Stimulated activated naive B cell treated with anti-CD40 and anti-IgM and Interleukin-4, amounts not matched to agents 10 μg/mL and 1 μg/mL and 100 μg/mL, for 72 hours (primary cell): ENCODE measurements around the gene MYO5C.
"Not testable (repeated sequence)": the region's sequence is repeated elsewhere in the genome, so short reads cannot be mapped to it uniquely, and the experiment has no call there.

Experiments used
- ATAC-seq, 2 donors: fragments of 150-1000 bp; cut with Tn5 transposase; replicated peaks; 2 replicates each; pipeline ENCODE4 v1.10.0; 2021; ENCODE audit warnings: moderate library complexity in 1 of 2
- DNase-seq: peaks from one replicate; pipeline ENCODE4 v3.0.0; 2021
- H3K27ac Mint-ChIP-seq: one replicate; pipeline ENCODE4 v1.8.0; 2022; ENCODE audit warnings: mild to moderate bottlenecking, mixed read lengths
- H3K27me3 Mint-ChIP-seq, 2 donors: one replicate each; pipeline ENCODE4 v1.8.0; 2022; ENCODE audit warnings: mixed read lengths in 2 of 2
- H3K36me3 Mint-ChIP-seq, 2 donors: one replicate each; pipeline ENCODE4 v1.8.0; 2022; ENCODE audit warnings: mixed read lengths in 2 of 2, mild to moderate bottlenecking in 1 of 2
- H3K4me1 Mint-ChIP-seq, 2 donors: one replicate each; pipeline ENCODE4 v1.8.0; 2022; ENCODE audit warnings: mixed read lengths in 2 of 2, mild to moderate bottlenecking in 1 of 2
- H3K4me3 Mint-ChIP-seq, 2 donors: one replicate each; pipeline ENCODE4 v1.8.0; 2022; ENCODE audit warnings: mild to moderate bottlenecking in 2 of 2, mixed read lengths in 2 of 2, moderate library complexity in 1 of 2
- H3K9me3 Mint-ChIP-seq, 2 donors: one replicate each; pipeline ENCODE4 v1.8.0; 2022; ENCODE audit warnings: mixed read lengths in 2 of 2, mild to moderate bottlenecking in 1 of 2

MYO5C gene

GRCh38 chr15:52254391-52254790 is 41.2 kb downstream of the MYO5C start:
- no peaks in the 10 kb centered on the region for H3K9me3 Mint-ChIP-seq
- H3K36me3 Mint-ChIP-seq = no peaks in the 10 kb centered on the region
- peak overlapping the region; percentile 10 for H3K27ac Mint-ChIP-seq
- H3K4me3 Mint-ChIP-seq = no peak overlapping the region
- H3K4me1 Mint-ChIP-seq = peaks cover 23 to 38% of the 10 kb centered on the region in 2 donors
- DNase-seq (no peak), ATAC-seq (peak; percentile 59 to 74)
- no peaks in the 10 kb centered on the region for H3K27me3 Mint-ChIP-seq

DNA sequence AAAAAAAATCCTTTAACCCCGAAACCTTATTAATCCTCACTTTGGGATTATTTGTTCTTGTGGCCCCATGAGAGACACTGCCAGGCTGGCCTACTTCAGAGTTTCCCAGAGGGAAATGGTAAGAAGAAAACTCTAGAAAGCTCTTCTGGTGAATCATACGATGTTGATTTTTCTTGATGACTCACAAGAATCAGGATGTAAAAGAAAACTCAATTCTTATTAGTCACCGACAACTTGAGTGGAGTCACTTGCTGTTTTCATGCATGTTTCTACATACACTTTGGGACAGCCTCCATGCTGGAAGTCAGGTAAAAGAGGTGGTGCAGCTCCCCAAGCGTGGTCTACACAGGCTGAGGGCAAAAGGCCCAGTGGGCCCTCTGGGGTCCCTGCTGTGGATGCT is 42.8 kb downstream of the MYO5C start:
- H3K27ac Mint-ChIP-seq = no peak overlapping the region
- no peak for DNase-seq

GRCh38 chr15:52251144-52251860 is 44.3 kb downstream of the MYO5C start:
- Mint-ChIP-seq H3K27ac (no peak overlapping the region), H3K4me1 (peaks cover 21 to 27% of the 10 kb centered on the region in 2 donors), H3K4me3 (no peak overlapping the region), H3K27me3 (no peaks in the 10 kb centered on the region), H3K36me3 (no peaks in the 10 kb centered on the region), H3K9me3 (no peaks in the 10 kb centered on the region)
- DNase-seq (no peak), ATAC-seq (no peak)

More for the DNA sequence above, 42.8 kb downstream of the MYO5C start:
- no peak overlapping the region for H3K4me3 Mint-ChIP-seq
- no peaks in the 10 kb centered on the region for H3K27me3 Mint-ChIP-seq
- H3K36me3 Mint-ChIP-seq = no peaks in the 10 kb centered on the region
- peaks cover 23 to 38% of the 10 kb centered on the region in 2 donors for H3K4me1 Mint-ChIP-seq
- no peaks in the 10 kb centered on the region for H3K9me3 Mint-ChIP-seq
- peak in 1 of 2 donors; percentile 15 for ATAC-seq

DNA sequence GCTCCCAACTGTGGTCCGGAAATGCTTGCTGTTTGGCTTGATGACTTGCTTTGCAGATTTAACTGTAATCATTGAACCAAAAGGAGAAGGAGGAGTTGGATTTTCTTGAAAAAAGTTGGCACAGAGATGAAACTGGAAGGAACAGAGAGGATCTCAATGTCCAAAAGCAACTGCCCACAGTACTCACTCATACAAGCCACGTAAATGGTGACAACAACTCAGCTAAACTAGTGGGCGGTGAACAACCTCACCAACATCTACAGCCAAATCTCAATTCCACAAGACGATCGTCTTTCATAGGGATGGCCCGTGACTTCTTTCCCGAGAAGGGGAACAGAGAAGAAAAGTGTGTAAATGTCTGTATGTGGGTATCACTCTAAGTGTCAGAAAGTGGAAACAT is 48.1 kb downstream of the MYO5C start:
- Mint-ChIP-seq H3K27ac (no peak overlapping the region), H3K4me3 (no peak overlapping the region), H3K36me3 (no peaks in the 10 kb centered on the region), H3K27me3 (no peaks in the 10 kb centered on the region), H3K4me1 (peaks cover 9 to 16% of the 10 kb centered on the region in 2 donors), H3K9me3 (no peaks in the 10 kb centered on the region)
- DNase-seq (no peak), ATAC-seq (no peak)

DNA sequence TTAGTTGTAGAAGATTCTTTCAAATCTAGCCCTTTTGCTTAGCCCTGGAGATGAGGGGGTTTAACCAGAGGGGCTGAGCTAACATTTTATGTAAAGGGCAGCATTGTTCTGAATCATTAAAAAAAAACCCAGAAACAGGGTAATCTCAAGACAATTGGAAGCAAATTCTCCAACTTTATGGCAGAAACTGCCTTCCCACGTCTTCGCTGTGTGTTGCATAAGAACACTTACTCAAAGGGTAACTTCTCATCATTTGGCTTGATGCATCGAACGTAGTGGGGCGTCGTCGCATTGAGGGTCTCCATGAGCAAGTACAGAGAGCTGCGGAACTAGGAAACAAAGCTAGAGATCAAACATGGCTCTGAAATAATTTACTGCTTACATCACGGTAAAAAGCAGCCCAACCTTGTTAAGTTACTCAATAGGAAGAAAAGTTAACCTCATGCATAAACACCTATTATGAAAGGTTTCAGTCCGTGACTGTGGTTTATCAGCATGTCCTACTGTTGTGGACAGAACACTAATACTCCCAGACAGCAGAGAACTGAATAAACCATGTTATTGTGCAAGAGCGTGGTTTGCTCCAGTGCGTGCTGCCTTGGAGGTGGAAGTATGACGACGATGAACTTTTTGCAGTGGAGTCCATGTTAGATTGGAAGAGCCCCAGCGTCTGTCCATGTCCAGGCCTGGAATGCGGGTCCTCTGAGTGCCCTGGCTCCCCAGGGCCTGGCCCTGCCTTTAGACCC is 48.7 kb downstream of the MYO5C start:
- H3K4me3 Mint-ChIP-seq = no peak overlapping the region
- H3K9me3 Mint-ChIP-seq = no peaks in the 10 kb centered on the region
- H3K4me1 Mint-ChIP-seq = peaks cover 9 to 22% of the 10 kb centered on the region in 2 donors
- H3K36me3 Mint-ChIP-seq = no peaks in the 10 kb centered on the region
- no peaks in the 10 kb centered on the region for H3K27me3 Mint-ChIP-seq
- ATAC-seq = no peak
- no peak overlapping the region for H3K27ac Mint-ChIP-seq
- no peak for DNase-seq

GRCh38 chr15:52243697-52244555 is 51.7 kb downstream of the MYO5C start:
- DNase-seq = no peak
- H3K4me3 Mint-ChIP-seq = no peak overlapping the region
- H3K9me3 Mint-ChIP-seq = no peaks in the 10 kb centered on the region
- H3K4me1 Mint-ChIP-seq = peaks cover 12 to 29% of the 10 kb centered on the region in 2 donors
- no peaks in the 10 kb centered on the region for H3K36me3 Mint-ChIP-seq
- H3K27me3 Mint-ChIP-seq = no peaks in the 10 kb centered on the region
- ATAC-seq = no peak
- no peak overlapping the region for H3K27ac Mint-ChIP-seq

DNA sequence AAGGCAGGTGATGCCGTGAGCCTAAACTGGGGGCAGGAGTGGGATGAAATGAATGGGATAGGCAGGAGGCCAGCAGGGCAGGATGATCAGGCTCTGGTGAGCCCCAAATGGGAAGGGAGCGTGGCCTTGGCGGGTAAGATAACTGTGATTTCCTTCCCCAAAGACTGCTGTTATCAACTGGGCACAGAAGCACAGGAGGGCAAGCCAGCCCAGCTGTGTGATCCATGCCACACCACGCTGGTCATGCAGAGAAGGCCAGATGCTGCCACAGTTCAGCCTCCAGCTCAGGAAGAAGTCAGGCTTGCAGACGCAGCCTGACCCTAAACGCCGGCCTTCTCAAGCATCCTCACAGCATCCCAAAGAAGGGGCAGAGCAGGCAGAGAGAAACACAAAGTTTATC is 52.3 kb downstream of the MYO5C start:
- DNase-seq = no peak
- Mint-ChIP-seq H3K4me3 (no peak overlapping the region), H3K4me1 (peaks cover 12 to 34% of the 10 kb centered on the region in 2 donors), H3K9me3 (no peaks in the 10 kb centered on the region), H3K27ac (peak overlapping the region; percentile 5), H3K27me3 (no peaks in the 10 kb centered on the region), H3K36me3 (no peaks in the 10 kb centered on the region)
- ATAC-seq = no peak

DNA sequence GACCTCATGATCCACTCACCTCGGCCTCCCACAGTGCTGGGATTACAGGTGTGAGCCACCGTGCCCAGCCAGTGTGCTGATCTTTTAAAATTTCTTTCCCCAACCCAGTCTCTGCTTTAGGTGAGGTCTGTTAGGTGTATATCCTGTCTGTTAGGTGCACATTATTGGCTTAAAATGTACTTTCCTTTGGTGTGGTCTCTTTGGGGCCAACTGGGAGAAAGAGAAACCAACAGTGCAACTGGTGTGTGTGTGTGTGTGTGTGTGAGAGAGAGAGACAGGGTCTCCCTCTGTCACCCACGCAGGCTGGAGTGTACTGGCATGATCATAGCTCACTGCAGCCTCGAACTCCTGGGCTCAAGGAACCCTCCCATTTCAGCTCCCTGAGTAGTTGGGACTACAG is 54.1 kb downstream of the MYO5C start:
- Mint-ChIP-seq H3K4me1 (peaks cover 16 to 51% of the 10 kb centered on the region in 2 donors), H3K36me3 (no peaks in the 10 kb centered on the region), H3K4me3 (no peak overlapping the region), H3K9me3 (no peaks in the 10 kb centered on the region), H3K27me3 (no peaks in the 10 kb centered on the region), H3K27ac (no peak overlapping the region)
- ATAC-seq = no peak
- no peak for DNase-seq

- DNase-seq = no peak
- Mint-ChIP-seq H3K27me3 (no peaks in the 10 kb centered on the region), H3K27ac (no peak overlapping the region), H3K4me3 (no peak overlapping the region), H3K36me3 (no peaks in the 10 kb centered on the region), H3K4me1 (peaks cover 24 to 64% of the 10 kb centered on the region in 2 donors), H3K9me3 (no peaks in the 10 kb centered on the region)
- no peak for ATAC-seq
Observed at GRCh38 chr15:52240166-52240565, 55.4 kb downstream of the MYO5C start.

DNA sequence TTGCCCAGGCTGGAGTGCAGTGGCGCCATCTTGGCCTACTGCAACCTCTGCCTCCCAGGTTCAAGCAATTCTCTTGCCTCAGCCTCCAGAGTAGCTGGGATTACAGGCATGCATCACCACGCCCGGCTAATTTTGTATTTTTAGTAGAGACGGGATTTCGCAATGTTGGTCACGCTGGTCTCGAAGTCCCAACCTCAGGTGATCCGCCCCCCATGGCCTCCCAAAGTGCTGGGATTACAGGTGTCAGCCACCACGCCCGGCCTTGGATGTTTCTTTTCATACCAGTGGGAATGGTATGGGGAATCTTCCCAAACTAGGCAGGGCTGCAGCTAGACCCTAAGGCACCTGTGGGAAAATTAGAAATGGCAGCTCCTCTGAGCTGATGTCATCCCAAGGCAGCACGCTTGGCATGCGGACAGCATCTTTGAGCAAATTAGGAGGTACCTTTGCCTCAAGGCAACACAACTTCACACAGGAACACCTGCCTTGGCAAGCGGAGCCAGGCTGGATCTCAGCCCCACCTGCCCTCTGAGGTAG is 56.5 kb downstream of the MYO5C start:
- not testable (repeated sequence) for DNase-seq, H3K4me3 Mint-ChIP-seq, H3K9me3 Mint-ChIP-seq, H3K27me3 Mint-ChIP-seq, ATAC-seq, H3K27ac Mint-ChIP-seq, H3K36me3 Mint-ChIP-seq
- H3K4me1 Mint-ChIP-seq = peaks cover 30 to 72% of the 10 kb centered on the region in 2 donors

- Mint-ChIP-seq H3K4me3 (no peak overlapping the region), H3K9me3 (no peaks in the 10 kb centered on the region), H3K27me3 (no peaks in the 10 kb centered on the region), H3K27ac (no peak overlapping the region), H3K4me1 (peaks cover 34 to 75% of the 10 kb centered on the region in 2 donors), H3K36me3 (no peaks in the 10 kb centered on the region)
- ATAC-seq = no peak
- no peak for DNase-seq
Observed at GRCh38 chr15:52238149-52238548, 57.5 kb downstream of the MYO5C start.

GRCh38 chr15:52236013-52236412 is 59.6 kb downstream of the MYO5C start:
- Mint-ChIP-seq H3K27ac (peak overlapping the region; percentile 99), H3K4me1 (peaks cover 41 to 74% of the 10 kb centered on the region in 2 donors), H3K4me3 (peak overlapping the region; percentile 32 to 62), H3K9me3 (no peaks in the 10 kb centered on the region), H3K36me3 (no peaks in the 10 kb centered on the region), H3K27me3 (no peaks in the 10 kb centered on the region)
- DNase-seq (peak; percentile 29), ATAC-seq (peak; percentile 20 to 62)

DNA sequence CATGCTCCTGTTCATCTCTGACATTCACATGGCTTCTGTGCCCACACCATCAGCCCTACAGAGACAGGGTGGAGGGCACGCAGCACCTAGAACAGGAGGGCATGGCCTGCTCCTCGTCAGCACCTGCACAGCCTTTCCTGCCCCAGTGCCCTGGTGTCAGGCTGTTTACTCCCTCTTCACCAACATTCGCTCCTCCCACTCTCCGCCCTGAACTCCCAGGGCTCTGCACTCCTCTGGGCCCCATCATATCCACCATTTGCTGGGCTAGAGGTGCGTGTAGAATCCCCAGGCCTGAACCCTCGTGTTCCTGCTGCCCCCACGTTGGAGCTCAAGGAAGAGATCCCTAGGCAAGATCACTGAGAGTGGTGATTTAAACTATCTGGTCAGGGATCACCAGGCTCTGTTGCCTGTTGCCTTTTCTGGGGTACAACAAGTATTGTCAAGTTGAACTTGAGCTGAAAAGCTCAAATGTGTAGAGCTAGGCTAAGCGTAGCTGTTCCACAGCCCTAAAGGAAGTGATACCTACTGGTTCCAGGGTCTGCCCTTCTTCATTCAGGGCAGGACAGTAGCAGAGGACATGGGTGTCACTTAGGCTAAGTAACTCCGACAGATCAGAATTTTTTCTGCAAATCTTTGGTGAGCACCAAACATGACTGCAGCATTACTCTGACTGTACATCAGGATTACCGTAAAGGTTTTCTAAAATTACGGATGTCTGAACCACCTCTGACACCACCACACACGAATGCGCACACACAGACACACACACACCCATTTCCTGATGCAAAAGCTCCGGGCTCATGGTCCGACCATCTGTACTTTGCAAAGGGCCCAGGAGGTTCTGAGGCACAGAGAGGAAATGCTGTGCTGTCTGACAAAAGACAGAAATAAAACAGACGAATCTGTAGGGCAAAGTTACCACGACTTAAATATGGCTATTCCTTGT is 60.7 kb downstream of the MYO5C start:
- H3K4me1 Mint-ChIP-seq = peaks cover 44 to 78% of the 10 kb centered on the region in 2 donors
- no peaks in the 10 kb centered on the region for H3K27me3 Mint-ChIP-seq
- H3K27ac Mint-ChIP-seq = peak overlapping the region; percentile 99
- H3K4me3 Mint-ChIP-seq = peak overlapping the region; percentile 46 to 73
- H3K36me3 Mint-ChIP-seq = no peaks in the 10 kb centered on the region
- ATAC-seq (peak; percentile 45 to 63), DNase-seq (peak; percentile 33)
- H3K9me3 Mint-ChIP-seq = no peaks in the 10 kb centered on the region
